DOHH2 (cell line): ENCODE measurements around the gene DAAM2.

Experiments used
- CTCF ChIP-seq: fragments of 200-600 bp; sonication (generic); IDR thresholded peaks from one replicate; pipeline ENCODE4 v1.5.1; 2014; ENCODE audit warnings: antibody characterized with exemption, mild to moderate bottlenecking, low read depth, low read length; ENCODE audit not compliant: poor library complexity, severe bottlenecking
- EZH2phosphoT487 ChIP-seq: fragments of 200-600 bp; sonication (generic); IDR thresholded peaks from 2 replicates; pipeline ENCODE4 v1.6.1; 2017; ENCODE audit warnings: borderline replicate concordance, mild to moderate bottlenecking, antibody characterized with exemption, low read length, moderate library complexity, mixed read lengths

GRCh38 chr6:39901116-39901655, 109.0 kb downstream of the DAAM2 start:
- TF ChIP-seq CTCF (no peak), EZH2phosphoT487 (no peak)
